ENCODE data around the gene POLR3K. TPM values are rescaled to one million over a fixed set of nuclear protein-coding genes. Genes with fewer than 3 reads are reported as not detected.

POLR3K gene
- total RNA-seq, 2 experiments from 2014 or later: 63.0 to 63.6 TPM

DNA sequence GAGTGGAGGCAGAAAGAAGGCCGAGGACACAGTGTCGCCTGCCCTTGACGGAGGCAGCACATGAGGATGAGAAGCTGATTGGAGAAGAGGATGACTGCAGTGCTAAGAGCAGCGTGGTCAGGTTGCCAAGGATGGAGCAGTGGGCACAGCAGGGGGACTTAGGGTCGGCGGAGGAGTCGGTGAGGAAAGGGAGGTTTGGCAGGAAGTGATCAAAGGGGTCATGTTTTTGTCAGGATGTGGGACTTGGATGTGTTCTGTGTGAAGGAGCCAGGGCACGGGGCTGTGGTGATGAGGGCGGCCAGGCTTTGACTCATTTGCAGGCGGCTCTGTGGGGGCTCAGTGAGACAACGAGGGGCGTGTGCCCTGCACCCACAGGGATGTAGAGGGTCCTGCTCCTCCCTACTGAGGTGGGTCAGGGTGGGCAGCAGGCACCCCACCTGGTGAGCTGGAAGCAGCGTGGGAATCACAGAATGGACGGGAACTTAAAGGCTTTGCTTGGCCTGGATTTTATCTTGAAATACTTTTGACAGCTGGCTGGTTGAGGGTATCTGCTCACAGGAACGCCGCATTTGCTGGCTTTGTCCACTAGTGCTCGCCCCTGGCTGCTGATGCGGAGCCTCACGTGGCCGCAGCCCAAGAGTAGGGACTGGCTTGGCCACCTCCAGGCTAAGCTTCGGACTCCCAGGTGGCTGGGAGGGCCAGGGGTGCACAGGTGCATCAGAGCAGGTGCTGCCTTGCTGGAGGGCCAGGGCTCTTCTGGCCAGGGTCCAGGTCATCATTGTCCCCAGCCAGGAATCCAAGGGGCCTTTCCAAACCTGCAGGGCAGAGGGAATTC lies 30.6 kb upstream of the POLR3K start:
- CTCF ChIA-PET: interaction anchor here (0.5 to 8.3 kb wide), 9 partner anchors 9 to 1245 kb away, joined by 3 to 49 read pairs (median 3); partner anchors contain the start of gene RHBDF1
- POLR2A ChIA-PET: no interaction called here

DNA sequence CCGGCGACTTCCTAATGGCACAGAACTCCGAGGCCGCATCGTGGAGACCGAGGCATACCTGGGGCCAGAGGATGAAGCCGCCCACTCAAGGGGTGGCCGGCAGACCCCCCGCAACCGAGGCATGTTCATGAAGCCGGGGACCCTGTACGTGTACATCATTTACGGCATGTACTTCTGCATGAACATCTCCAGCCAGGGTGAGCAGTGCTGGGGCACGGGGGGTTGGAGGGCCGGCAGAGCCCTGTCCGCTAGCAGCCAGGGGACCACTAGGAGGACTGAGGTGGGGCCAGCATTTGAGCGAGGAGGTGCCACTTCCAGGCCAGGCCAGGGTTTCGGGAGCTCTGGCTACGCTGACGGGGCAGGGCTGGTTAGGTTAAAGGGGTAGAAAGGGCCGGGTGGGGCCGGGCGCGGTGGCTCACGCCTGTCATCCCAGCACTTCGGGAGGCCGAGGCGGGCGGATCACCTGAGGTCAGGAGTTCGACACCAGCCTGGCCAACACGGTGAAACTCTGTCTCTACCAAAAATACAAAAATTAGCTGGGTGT lies 29.7 kb upstream of the POLR3K start:
- ChIA-PET POLR2A (no interaction called here), CTCF (interaction anchor here (0.6 to 8.3 kb wide), 4 partner anchors 14 to 1246 kb away, joined by 3 to 49 read pairs (median 9); no protein-coding TSS in a partner anchor)

DNA sequence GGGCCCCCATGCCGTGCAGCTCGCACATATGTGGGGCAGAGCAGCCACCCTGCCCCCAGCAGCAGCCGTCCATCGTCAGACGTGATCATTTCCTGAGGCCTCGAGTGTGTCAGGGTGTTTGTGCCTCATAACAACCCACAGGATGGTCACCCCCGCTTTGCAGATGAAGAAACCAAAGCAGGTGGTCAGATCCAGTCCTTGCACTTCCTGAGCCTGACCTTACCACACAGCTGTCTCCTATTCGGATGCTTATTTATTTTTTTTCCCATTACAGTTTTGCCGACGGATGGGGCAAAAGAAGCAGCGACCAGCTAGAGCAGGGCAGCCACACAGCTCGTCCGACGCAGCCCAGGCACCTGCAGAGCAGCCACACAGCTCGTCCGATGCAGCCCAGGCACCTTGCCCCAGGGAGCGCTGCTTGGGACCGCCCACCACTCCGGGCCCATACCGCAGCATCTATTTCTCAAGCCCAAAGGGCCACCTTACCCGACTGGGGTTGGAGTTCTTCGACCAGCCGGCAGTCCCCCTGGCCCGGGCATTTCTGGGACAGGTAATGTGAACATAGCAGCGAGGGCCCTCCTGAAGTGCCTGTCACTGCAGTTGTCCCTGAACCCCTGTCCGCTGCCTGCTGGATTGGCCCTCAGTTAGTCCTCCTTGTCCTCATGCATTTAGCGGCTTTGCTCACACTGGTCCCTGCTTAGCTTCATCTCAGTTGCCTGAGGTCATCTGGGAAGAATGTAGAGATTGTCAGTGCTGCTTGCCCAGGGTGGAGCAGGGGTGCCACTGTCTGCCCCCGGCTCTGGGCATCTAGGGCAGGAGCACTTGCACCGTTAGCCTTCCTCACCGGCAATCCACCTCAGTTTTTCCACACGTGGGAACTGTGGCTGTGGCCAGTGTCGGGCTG lies 26.0 kb upstream of the POLR3K start:
- POLR2A ChIA-PET: no interaction called here
- CTCF ChIA-PET: interaction anchor here (0.8 to 4.6 kb wide), 3 partner anchors 14 to 26 kb away, joined by 3 to 35 read pairs (median 31); partner anchors contain the start of genes POLR3K and SNRNP25

DNA sequence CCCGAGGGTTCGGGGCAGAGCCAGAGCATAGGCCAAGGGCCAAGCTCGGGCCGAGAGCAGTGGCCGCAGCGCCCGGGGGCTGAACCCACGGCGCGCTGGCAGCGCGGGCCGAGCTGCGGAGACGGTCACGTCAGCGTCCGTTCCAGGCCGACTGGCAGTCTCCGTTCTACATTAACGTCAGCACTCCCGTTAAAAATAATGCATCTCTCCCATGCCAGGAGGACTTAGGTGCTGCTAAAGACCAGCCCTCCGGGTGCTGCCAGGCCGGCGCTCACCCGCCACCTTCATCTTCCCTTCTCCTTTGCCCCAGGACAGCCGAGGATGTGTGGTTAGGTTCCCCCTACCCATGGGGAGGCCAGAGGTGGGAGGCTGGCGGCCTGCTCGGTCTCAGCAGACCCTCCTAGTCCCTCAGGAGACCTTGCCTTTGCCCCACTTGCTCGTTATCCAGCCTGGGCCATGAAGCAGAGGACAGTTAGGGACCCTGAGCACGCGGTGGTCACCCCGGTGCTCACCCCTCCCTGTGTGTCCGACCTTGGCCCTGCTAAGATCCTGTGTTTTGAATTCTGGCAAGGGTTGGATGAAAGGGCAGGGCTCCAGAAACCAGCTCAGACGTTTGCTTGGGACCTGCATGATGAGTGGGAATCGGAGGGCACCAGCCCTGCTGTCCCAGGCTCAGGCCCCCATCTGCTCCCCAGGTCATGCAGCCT lies 25.2 kb upstream of the POLR3K start:
- ChIA-PET POLR2A (interaction anchor here (1.4 to 1.7 kb wide), 2 partner anchors 10 to 13 kb away, joined by 3 to 5 read pairs; no protein-coding TSS in a partner anchor), CTCF (interaction anchor here (0.8 to 4.6 kb wide), 4 partner anchors 13 to 39 kb away, joined by 3 to 35 read pairs (median 17); partner anchors contain the start of genes POLR3K and SNRNP25)

DNA sequence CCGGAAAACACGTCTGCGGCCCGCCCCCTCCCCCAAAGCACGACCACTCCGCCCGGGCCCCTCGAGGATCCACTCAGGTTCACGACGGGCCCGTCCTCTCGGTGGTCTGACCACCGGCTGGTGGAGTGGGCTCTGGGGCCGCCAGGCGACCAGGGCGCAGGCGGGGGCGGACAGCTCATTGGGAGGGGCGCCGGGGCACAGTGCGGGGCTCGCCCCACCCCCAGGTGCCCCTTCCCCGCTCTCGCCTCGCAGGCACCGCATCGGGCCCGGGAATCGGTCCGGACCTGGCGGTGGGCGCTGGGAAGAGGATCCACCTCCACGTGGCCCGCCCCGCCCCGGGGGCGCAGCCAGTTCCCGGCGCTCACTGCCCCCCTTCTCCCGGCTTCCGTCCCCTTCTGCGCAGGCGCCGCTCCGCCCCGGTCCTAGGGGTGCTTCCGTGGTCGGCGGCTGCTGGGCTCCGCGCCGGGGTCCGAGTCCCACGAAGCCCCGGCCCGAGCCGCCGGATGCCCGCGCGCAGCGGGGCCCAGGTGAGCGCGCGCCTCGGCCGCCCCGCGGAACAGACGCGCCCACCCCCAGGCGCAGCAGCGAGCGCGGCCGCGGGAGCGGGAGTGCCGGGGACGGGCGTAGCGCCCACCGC lies 24.5 kb upstream of the POLR3K start, which contains the start of gene MPG:
Gene MPG, plus strand, starts transcription at position 419 of the 637 bp plus-strand sequence. Its CDS starts 85 bp downstream, at position 504.
- CTCF ChIA-PET: interaction anchor here (0.8 to 4.6 kb wide), 4 partner anchors 12 to 40 kb away, joined by 3 to 35 read pairs (median 17); partner anchors contain the start of genes POLR3K and SNRNP25
- POLR2A ChIA-PET: interaction anchor here (1.0 to 1.7 kb wide), 3 partner anchors 9 to 151 kb away, joined by 3 to 5 read pairs (median 3); no protein-coding TSS in a partner anchor

DNA sequence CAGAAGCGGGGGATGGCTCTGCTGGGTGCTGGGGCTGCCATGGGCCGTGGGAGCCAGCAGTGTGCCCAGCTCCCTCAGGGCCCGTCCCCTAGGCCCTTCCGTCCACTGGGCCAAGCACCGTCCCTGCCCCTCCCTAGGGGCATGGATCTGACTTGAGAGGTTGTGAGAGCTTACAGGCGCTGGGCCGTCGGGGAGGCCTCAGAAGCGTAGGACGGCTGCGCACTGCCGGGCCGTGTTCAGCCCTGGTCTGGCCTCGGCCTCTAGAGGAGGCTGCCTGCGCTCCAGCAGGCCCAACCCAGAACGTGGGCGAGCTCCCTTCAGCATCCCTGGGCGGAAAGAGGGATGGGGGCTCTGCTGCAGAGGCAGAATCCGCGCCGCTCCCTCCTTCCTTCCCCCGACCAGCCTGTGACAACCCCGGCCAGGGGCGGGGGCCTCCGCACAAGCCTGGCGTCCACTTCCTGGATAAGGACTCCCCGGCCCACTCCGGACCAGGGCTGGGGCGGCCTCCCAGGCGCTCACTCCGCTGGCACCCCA lies 23.9 kb upstream of the POLR3K start:
- POLR2A ChIA-PET: interaction anchor here (1.0 to 1.7 kb wide), 3 partner anchors 8 to 151 kb away, joined by 3 to 5 read pairs (median 3); no protein-coding TSS in a partner anchor
- CTCF ChIA-PET: interaction anchor here (1.4 to 4.6 kb wide), 3 partner anchors 12 to 40 kb away, joined by 3 to 35 read pairs (median 31); no protein-coding TSS in a partner anchor

DNA sequence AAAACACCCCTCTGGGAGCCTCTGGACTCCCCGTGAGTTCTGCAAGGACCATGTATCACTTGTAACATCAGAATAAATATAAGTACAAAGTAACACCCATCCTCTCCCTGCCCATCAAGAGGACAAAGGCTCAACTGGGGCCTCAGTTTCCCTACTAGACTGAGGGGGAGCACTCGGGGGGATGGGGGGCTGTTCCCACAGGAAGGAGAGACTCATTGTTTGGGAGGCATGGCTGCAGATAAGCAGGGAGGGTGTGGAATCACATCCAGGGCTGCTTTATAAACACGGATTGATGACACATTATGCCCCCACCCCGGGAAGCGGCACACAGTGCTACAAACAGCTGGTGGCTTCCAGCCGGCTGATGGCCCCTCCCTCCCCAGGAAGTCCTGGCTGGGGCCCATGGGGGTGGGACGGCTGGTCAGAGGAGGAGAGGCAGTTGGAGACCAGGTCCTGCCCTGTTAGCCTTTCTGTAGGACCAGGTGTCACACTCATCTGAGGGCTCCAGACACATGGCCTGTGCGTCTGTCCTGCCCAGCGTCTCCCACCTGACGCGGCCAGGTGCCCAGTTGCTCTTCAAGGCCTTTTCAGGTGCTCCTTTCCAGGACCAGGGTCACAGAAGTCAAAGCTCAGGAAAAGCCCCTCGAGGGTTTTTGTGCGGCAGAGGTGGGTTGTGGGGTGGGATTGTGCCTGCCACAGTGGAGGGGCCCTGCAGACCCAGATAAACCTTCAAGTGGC lies 23.3 kb upstream of the POLR3K start:
- CTCF ChIA-PET: interaction anchor here (1.4 to 4.6 kb wide), 3 partner anchors 11 to 41 kb away, joined by 3 to 35 read pairs (median 31); no protein-coding TSS in a partner anchor
- POLR2A ChIA-PET: interaction anchor here (1.0 to 1.7 kb wide), 3 partner anchors 8 to 152 kb away, joined by 3 to 5 read pairs (median 3); no protein-coding TSS in a partner anchor

DNA sequence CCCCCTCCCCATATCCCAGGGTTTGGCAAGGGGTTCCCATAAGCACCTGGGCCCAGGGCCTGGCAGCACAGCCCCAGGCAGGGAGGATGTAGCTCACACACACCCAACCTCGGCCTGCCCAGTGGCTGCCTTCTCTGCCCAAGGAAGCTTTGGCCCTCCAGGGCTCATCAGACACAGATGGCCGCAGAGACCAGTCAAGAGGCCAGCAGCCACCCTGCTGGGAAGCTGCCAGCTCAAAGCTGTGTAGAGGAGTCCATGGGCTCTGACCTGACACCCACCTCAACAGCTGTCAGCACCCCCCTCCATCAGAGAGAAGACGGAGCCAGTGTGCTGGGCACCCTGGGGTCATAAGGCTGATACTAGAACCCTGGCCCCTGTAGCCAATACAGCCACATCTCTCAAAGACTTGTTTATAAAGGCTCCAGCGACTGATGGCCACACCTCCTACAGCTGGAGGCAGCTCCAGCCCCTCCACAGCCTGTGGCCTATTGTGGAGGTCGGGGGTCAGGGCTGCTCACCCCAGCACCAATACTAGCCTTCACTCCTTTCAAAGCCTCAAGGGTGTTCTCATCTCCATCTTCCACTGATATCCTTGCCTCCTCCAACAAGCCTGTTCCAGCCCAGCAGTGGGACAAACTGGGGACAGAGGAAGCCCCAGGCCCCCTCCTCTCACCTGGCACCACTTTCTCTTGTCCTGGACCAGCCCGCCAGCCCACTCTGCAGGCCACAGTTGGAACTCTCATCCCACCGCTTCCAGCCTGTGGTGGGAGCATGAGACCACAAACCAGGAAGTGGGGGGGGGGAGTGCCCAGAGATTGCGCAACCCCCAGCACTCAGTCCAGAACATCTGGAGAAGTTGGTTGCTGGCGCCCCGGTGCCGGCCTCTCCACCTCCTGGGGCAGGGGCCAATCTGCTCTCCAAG lies 22.4 kb upstream of the POLR3K start:
- POLR2A ChIA-PET: no interaction called here
- CTCF ChIA-PET: interaction anchor here (0.6 to 4.6 kb wide), 5 partner anchors 10 to 31 kb away, joined by 3 to 35 read pairs (median 27); no protein-coding TSS in a partner anchor

DNA sequence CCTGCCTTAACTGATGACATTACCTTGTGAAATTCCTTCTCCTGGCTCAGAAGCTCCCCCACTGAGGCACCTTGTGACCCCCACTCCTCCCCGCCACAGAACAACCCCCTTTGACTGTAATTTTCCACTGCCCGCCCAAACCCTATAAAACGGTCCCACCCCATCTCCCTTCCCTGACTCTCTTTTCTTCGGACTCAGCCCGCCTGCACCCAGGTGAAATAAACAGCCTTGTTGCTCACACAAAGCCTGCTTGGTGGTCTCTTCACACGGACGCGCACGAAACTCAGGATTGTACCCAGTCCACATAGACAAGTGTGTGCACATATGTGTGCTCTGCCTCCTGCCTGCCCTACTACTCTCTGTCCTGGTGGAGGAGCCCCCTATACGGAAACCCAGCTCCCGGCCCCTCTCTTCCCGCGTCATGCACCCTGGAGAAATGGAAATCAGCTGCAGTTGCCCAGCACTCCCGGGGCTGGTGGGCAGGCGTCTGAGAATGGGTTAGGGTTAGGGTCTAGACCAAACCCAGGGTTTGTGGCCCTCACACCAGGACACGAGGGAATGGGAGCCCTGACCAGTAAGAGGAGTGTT lies 21.4 kb upstream of the POLR3K start:
- CTCF ChIA-PET: interaction anchor here (0.6 to 2.7 kb wide), 4 partner anchors 9 to 32 kb away, joined by 3 to 27 read pairs (median 4); no protein-coding TSS in a partner anchor
- POLR2A ChIA-PET: no interaction called here

DNA sequence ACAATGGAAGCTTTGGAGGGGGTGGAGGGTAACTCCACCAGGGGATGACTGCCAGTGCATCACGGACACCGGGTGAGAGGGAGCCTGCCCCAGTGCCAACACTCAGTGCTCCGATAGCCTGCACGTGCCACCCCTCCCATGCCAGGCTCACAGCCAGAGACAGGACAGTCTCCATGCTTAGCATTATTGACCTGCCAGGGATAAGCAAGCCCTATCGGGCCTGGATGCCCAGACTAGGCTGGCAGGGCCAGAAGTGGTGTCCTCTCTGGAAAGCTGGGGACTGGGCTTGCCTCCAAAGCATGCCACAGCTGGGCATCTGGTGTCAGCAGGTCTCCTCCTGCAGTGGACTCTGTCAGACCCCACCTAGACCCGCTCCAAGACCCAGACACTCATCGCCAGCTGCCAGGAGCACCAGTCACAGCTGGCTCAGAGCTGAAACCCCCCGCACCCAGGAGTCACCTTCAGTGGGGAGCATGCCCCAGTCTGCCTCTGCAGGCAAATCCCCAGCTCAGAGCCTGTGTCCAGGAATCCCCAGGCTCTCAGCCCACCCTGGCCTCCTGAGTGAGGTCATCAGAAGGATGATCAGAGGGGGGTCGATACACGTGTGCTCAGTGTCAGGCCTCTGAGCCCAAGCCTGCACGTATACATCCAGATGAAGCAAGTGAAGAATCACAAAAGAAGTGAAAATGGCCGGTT lies 20.8 kb upstream of the POLR3K start:
- CTCF ChIA-PET: interaction anchor here (1.0 to 2.7 kb wide), 3 partner anchors 9 to 33 kb away, joined by 3 to 27 read pairs (median 5); no protein-coding TSS in a partner anchor
- POLR2A ChIA-PET: no interaction called here

DNA sequence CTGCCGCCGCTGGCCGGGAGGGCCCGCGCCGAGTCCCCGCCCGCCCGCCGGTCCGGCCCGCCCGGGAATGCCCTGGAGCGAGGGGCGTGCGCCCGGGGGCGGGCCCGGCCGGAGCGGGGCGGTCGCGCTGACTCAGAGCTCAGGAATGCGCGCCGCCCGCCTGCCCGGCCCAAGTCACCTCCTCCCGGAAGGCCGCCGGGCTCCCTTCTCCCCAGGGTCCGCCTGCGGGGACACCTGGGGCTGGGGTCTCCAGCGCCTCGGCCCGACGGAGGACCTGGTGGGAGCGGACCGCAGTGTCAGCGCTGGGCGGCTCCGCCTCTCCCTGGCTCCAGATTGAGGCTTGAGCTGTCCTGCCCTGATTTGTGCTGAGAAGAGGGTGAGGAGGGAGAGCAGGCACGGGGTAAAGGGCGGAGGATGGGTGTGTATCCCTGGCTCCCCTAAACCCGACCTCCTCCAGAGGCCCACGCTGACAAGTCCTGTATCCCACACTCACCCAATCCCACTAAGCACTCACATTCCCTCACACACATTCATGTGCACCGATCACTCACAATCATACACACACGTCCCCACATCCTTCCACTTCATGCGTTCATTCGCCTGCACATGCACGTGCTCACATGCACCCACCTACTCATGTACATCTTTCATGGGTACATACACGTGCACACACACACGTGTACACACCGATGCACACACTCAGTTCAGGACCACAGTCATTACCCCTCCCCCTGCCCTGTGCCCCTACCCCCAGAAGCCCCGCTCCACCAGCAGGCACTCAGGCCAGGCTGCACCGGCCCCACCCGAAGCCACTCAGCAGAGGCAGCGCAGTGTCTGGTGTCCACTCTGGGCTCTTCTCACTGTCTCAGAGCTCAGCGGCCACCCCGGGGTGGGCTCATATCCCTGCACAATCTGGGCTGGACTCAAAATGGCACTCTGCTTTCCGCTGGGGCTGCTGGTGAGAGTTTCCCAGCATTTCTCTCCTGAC lies 19.4 kb upstream of the POLR3K start, which contains the start of gene RHBDF1:
Gene RHBDF1, minus strand, starts transcription at position 71 of the 988 bp plus-strand sequence. CDS start 7,616 bp downstream, outside the sequence.
- ChIA-PET CTCF (interaction anchor here (1.0 to 10.9 kb wide), 4 partner anchors 12 to 109 kb away, joined by 3 to 238 read pairs (median 4); no protein-coding TSS in a partner anchor), POLR2A (no interaction called here)

DNA sequence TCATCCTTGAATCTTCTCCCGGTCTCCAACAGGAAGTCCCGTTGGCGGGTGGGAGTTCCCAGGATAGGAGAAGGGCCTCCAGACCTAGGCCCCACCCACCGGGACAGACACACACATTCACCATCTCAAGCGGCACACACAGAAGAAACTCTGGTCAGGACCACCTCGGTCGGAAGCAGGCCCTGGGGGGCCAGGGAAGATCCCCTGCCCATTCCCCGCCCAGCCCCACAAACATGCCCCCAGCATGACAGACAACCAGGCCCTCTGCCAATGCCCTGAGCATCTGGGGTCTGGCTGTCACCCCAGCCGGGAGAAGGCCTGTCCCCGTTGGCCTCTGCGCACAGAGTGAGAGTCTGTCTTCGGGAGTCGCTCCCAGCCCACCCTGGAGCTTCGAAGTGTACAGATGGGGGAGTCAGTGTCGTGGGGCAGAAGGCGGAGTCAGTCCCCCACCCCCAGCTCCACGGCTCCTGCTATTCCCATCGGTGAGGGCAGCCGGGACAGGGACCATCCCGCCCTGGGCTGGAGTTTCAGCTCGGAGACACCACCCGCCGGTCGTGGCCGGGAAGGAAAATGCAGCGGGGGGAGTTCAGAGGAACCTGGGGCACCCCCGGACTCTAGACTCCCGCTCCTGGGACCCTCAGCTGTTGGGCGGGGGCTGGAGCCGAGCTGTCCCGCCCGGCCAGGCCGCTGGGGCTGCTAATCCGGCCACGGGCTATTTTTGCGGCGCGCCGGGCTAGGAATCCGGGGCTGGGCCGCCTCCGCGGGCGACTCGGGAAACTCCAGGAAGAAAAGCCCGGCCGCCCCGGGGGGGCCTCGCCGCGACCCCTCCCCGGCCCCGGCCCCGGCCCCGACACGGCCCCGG lies 18.4 kb upstream of the POLR3K start:
- ChIA-PET POLR2A (interaction anchor here (0.6 kb wide), 1 partner anchor 77 kb away, joined by 3 read pairs; no protein-coding TSS in a partner anchor), CTCF (interaction anchor here (0.6 to 10.9 kb wide), 5 partner anchors 13 to 913 kb away, joined by 3 to 238 read pairs (median 3); no protein-coding TSS in a partner anchor)

Data from activated CD8-positive, alpha-beta memory T cell treated with anti-CD3 and anti-CD28 coated beads for 36 hours (primary cell).